Measurements from ENCODE around the gene CCL24. TPM values are rescaled to one million over a fixed set of nuclear protein-coding genes. Genes with fewer than 3 reads are reported as not detected.

The CCL24 gene
- total RNA-seq, 1 donor from 2014 or later, result not detected

Other genes starting within 250 kb of the CCL24 start
- gene HIP1, start 74.9 kb downstream of the CCL24 start, total RNA-seq, result 45.0 to 87.6 TPM (median 46.6 TPM) in 3 replicates
- not detected in 3 replicates for gene CCL26, start 41.6 kb downstream of the CCL24 start, total RNA-seq
- gene RHBDD2, start 65.2 kb upstream of the CCL24 start, total RNA-seq, result 32.0 to 35.6 TPM (median 33.8 TPM) in 3 replicates
- gene POR, start 101.3 kb upstream of the CCL24 start, total RNA-seq, result 53.8 to 62.2 TPM (median 55.6 TPM) in 3 replicates
- gene TMEM120A, start 180.8 kb upstream of the CCL24 start, total RNA-seq, result 28.8 to 36.0 TPM (median 30.6 TPM) in 3 replicates
- 23.5 to 31.8 TPM (median 28.5 TPM) in 3 replicates for gene STYXL1, start 234.2 kb upstream of the CCL24 start, total RNA-seq
- gene MDH2, start 234.3 kb upstream of the CCL24 start, total RNA-seq, result 116 to 119 TPM (median 119 TPM) in 3 replicates

Data from chondrocyte (in vitro differentiated cells).